Fibroblast of mammary gland (primary cell): ENCODE data around the gene DENND4C.
"Not testable (repeated sequence)": the region's sequence is repeated elsewhere in the genome, so short reads cannot be mapped to it uniquely, and the experiment has no call there.

ENCODE experiments used
- DNase-seq: peaks from one replicate; pipeline ENCODE4 v3.0.0-alpha.2; 2010; ENCODE audit warnings: low read depth
- H3K4me3 ChIP-seq: 2 replicates; pipeline ENCODE4 v1.5.1; 2011; ENCODE audit warnings: low read depth, mild to moderate bottlenecking, low read length, moderate library complexity; ENCODE audit not compliant: control insufficient read depth
- CTCF ChIP-seq: conservative IDR thresholded peaks from 2 replicates; pipeline ENCODE4 v1.5.1; 2011; ENCODE audit warnings: low read depth, low read length, inconsistent platforms; ENCODE audit not compliant: control insufficient read depth, insufficient read depth

Gene DENND4C

GRCh38 chr9:19387317-19387716 is 156.8 kb downstream of the DENND4C start:
- DNase-seq = no peak
- TF ChIP-seq CTCF = no peak

GRCh38 chr9:19389539-19389938 is 159.0 kb downstream of the DENND4C start:
- not testable (repeated sequence) for DNase-seq

More at GRCh38 chr9:19387317-19387716, 156.8 kb downstream of the DENND4C start:
- no peak overlapping the region for H3K4me3 ChIP-seq

GRCh38 chr9:19397845-19398244 is 167.4 kb downstream of the DENND4C start:
- no peak for TF ChIP-seq CTCF
- no peak overlapping the region for H3K4me3 ChIP-seq
- no peak for DNase-seq

More at GRCh38 chr9:19389539-19389938, 159.0 kb downstream of the DENND4C start:
- not testable (repeated sequence) for H3K4me3 ChIP-seq

- DNase-seq, H3K4me3 ChIP-seq: not testable (repeated sequence)
These were observed 172.7 kb downstream of the DENND4C start for GRCh38 chr9:19403231-19403630.

- no peak for TF ChIP-seq CTCF
- H3K4me3 ChIP-seq = no peak overlapping the region
- peak; percentile 14 for DNase-seq
These were observed 174.0 kb downstream of the DENND4C start for GRCh38 chr9:19404283-19405075.

GRCh38 chr9:19405771-19406170 is 175.3 kb downstream of the DENND4C start:
- DNase-seq = no peak
- no peak for TF ChIP-seq CTCF
- H3K4me3 ChIP-seq = no peak overlapping the region

GRCh38 chr9:19408316-19408692 is 177.8 kb downstream of the DENND4C start:
- H3K4me3 ChIP-seq = peak overlapping the region; percentile 76
- DNase-seq = no peak
- no peak for TF ChIP-seq CTCF
